Measurements from ENCODE around the gene KLHL29. TPM values are rescaled to one million over a fixed set of nuclear protein-coding genes. Genes with fewer than 3 reads are reported as not detected.

The KLHL29 gene
- total RNA-seq, 1 donor from 2014 or later = 5.0 TPM

DNA sequence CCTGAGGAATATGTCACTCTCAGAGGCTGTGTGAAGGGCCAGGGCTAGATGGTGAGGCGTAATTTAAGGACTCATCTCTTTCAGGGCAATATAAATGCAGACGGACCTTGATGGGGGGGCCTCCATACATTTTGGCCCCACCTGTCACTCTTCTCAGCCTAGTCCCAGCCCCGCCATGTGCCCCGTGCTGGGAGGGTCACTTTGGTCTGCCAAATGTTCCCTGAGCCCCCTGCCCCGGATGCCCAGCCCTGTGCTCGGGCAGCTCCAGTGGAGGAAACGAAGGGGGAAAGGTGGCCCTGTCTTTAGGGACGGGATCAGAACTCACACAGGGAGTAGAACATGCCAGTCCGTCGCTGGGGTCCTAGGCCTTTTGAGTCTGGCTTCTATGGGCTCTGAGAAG is 168.6 kb downstream of the KLHL29 start:
- TF ChIP-seq, protein P1, sequence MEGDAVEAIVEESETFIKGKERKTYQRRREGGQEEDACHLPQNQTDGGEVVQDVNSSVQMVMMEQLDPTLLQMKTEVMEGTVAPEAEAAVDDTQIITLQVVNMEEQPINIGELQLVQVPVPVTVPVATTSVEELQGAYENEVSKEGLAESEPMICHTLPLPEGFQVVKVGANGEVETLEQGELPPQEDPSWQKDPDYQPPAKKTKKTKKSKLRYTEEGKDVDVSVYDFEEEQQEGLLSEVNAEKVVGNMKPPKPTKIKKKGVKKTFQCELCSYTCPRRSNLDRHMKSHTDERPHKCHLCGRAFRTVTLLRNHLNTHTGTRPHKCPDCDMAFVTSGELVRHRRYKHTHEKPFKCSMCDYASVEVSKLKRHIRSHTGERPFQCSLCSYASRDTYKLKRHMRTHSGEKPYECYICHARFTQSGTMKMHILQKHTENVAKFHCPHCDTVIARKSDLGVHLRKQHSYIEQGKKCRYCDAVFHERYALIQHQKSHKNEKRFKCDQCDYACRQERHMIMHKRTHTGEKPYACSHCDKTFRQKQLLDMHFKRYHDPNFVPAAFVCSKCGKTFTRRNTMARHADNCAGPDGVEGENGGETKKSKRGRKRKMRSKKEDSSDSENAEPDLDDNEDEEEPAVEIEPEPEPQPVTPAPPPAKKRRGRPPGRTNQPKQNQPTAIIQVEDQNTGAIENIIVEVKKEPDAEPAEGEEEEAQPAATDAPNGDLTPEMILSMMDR (IDR thresholded peaks at IDR 0.05; ENCODE audit: insufficient read depth, low read length, severe bottlenecking) = no peak
- Histone ChIP-seq H3K36me3 (ENCODE audit: control insufficient read depth, insufficient read depth, low read length) (no peaks in the 10 kb centered on the region), H3K27me3 (ENCODE audit: control insufficient read depth, insufficient read depth, low read length) (no peaks in the 10 kb centered on the region), H3K4me3 (ENCODE audit: low read depth, low read length) (no peak overlapping the region)
- no peak for DNase-seq (ENCODE audit: low read depth)
- no peak for FAIRE-seq

DNA sequence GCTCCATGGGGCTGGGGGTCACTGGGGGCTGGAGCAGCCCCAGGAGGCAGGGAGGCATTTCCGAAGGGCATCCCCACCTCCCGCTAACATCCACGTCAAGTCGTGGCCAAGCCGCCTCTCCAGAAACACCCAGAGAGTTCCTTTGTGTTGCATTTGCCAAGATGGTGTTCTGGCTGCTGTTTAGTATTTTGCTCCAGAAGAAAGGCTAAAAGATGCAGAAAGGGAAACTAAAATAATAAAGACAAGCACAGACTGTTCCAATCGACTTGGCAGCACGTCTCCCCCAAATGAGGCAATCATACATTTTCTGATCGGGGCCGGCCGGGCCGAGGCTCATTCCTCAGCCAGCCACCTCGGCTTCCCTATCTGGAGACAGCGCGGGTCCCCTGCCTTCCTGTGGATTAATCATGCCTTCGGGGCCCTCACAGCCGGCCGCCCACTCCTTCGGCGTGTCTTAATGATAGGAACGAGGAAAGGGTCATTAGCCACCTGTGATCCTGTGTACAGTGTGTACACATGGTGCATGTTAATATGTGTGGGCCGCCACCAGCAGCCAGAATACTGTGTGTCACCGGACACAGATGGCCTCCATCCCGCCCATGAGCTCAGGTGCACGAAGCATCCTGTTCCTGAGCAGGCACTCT is 169.2 kb downstream of the KLHL29 start:
- TF ChIP-seq, protein P1 (IDR thresholded peaks at IDR 0.05; ENCODE audit: insufficient read depth, low read length, severe bottlenecking) = no peak
- no peaks in the 10 kb centered on the region for H3K36me3 ChIP-seq (ENCODE audit: control insufficient read depth, insufficient read depth, low read length)
- DNase-seq (ENCODE audit: low read depth) = no peak
- no peaks in the 10 kb centered on the region for H3K27me3 ChIP-seq (ENCODE audit: control insufficient read depth, insufficient read depth, low read length)
- no peak for FAIRE-seq
- no peak overlapping the region for H3K4me3 ChIP-seq (ENCODE audit: low read depth, low read length)

DNA sequence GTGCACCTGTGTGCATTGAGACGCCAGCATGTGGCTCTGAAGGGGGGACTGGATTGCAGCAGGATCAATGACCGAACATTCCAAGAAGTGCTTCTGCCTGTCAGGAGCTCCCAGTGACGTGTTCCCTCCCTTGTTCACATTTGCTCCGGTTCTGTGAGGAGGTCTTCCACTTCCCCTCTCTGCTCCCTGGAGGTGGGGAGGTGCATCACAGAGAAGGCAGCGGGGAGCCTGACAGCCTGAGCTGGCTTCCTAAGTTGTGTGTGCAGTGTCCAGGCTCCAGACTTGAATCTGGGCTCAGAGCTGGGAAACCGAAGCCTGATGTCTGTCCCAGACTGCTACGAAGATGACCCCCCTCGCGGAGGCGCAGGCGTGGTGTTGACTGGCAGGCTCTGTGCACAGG is 171.0 kb downstream of the KLHL29 start:
- DNase-seq (ENCODE audit: low read depth) (no peak), FAIRE-seq (no peak)
- TF ChIP-seq, protein P1 (IDR thresholded peaks at IDR 0.05; ENCODE audit: insufficient read depth, low read length, severe bottlenecking) = no peak
- Histone ChIP-seq H3K27me3 (ENCODE audit: control insufficient read depth, insufficient read depth, low read length) (no peaks in the 10 kb centered on the region), H3K4me3 (ENCODE audit: low read depth, low read length) (no peak overlapping the region), H3K36me3 (ENCODE audit: control insufficient read depth, insufficient read depth, low read length) (no peaks in the 10 kb centered on the region)

DNA sequence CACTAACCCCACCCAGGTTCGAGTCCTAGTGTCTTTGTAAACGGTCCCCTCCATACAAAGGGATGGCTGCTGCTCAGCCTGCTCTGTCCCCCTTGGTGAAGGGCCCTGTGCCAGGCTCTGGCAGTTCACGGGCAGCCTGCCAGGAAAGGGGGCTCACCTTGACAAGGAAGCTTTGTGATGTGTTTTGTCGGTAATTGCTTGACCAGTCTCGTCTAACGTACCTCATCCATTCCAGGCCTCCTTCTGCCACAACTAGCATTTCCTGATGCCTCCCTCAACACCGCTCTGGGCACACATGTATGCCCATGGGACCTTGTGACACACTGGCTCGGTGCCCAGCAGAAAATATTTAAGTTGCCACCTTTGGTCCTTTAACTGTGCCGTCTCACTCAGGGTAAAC is 171.9 kb downstream of the KLHL29 start:
- no peak for FAIRE-seq

DNA sequence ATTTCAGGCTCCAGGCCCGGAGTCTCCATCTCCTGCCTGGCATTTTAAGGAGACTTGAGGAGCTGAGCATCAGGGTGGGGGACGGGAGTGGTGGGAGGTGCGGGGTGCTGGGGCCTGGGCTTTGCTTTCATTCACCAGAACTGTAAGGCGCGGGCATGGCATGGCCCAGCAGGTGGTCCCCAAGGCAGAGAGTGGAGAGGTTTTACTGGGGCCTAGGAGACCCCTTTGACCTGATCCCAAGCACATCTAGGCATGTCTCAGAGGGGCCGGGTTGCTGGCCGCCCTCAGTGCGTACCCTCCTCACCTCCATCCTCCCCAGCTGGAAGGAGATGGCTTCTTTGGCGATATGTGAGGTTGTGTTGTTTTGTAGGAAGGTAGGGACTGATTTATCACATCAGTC is 172.5 kb downstream of the KLHL29 start:
- Histone ChIP-seq H3K4me3 (ENCODE audit: low read depth, low read length) (no peak overlapping the region), H3K27me3 (ENCODE audit: control insufficient read depth, insufficient read depth, low read length) (no peaks in the 10 kb centered on the region), H3K36me3 (ENCODE audit: control insufficient read depth, insufficient read depth, low read length) (no peaks in the 10 kb centered on the region)
- TF ChIP-seq, protein P1 (IDR thresholded peaks at IDR 0.05; ENCODE audit: insufficient read depth, low read length, severe bottlenecking) = no peak
- FAIRE-seq (no peak), DNase-seq (ENCODE audit: low read depth) (no peak)

More for the DNA sequence above, 171.9 kb downstream of the KLHL29 start:
- no peak for DNase-seq (ENCODE audit: low read depth)
- TF ChIP-seq, protein P1 (IDR thresholded peaks at IDR 0.05; ENCODE audit: insufficient read depth, low read length, severe bottlenecking) = no peak
- H3K4me3 ChIP-seq (ENCODE audit: low read depth, low read length) = no peak overlapping the region
- H3K27me3 ChIP-seq (ENCODE audit: control insufficient read depth, insufficient read depth, low read length) = no peaks in the 10 kb centered on the region
- no peaks in the 10 kb centered on the region for H3K36me3 ChIP-seq (ENCODE audit: control insufficient read depth, insufficient read depth, low read length)
